Prostate gland (tissue), 2 donors: ENCODE results near the gene PPP1R13L. TPM values are rescaled to one million over a fixed set of nuclear protein-coding genes. Genes with fewer than 3 reads are reported as not detected.
A peak's percentile ranks its signal among the peaks of the same experiment; 100 is the strongest.

Source experiments
- DNase-seq: peaks from one replicate; pipeline ENCODE4 v3.0.0-alpha.2; 2019; ENCODE audit warnings: low spot score
- H3K27ac ChIP-seq, 2 donors: fragments of 200-600 bp; sonication (generic); 2 replicates each; pipeline ENCODE4 v1.5.1; 2017 to 2019
- H3K27me3 ChIP-seq: fragments of 200-600 bp; sonication (generic); replicated peaks from 2 replicates; pipeline ENCODE4 v1.5.1; 2019; ENCODE audit not compliant: insufficient read depth
- H3K36me3 ChIP-seq, 2 donors: fragments of 200-600 bp; sonication (generic); 1 replicate in 1 of 2; 2 replicates in 1 of 2; pipeline versions ENCODE4 v1.5.1 to v1.8.1; 2017 to 2019
- H3K4me1 ChIP-seq: fragments of 200-600 bp; sonication (generic); replicated peaks from 2 replicates; pipeline ENCODE4 v1.5.1; 2019
- H3K4me3 ChIP-seq, 2 donors: fragments of 200-600 bp; sonication (generic); 2 replicates each; pipeline ENCODE4 v1.5.1; 2017 to 2019
- H3K9me3 ChIP-seq: fragments of 200-600 bp; sonication (generic); 2 replicates; pipeline ENCODE4 v1.5.1; 2017
- POLR2A ChIP-seq: fragments of 450-650 bp; IDR thresholded peaks from one replicate; pipeline ENCODE4 v1.6.1; 2016; ENCODE audit warnings: antibody characterized with exemption, mild to moderate bottlenecking
- POLR2AphosphoS5 ChIP-seq: sonication (generic); formaldehyde crosslinking; IDR thresholded peaks from one replicate; pipeline ENCODE4 v1.6.1; 2017; ENCODE audit warnings: antibody characterized with exemption
- WGBS: methylation state at CpG from one replicate; pipeline ENCODE4 v1.1.5; 2018; 5-methylcytosine and 5-hydroxymethylcytosine counted together
- intact Hi-C: fragments of 100-400 bp; cut with DNase I; formaldehyde crosslinking; loops from one replicate; pipeline ENCODE4 v1.14.2; 2022
- total RNA-seq, 2 donors: library from RNA; depleted of rRNA; stranded (reverse); fragments of >200 nt; gene quantifications; one replicate each; pipeline ENCODE4 v1.1.0, GENCODE V29; 2016
- TF ChIP-seq, protein P1 (sequence below), 4 experiments: fragments of 200-600 bp in 2 of 4; fragments of 450-650 bp in 2 of 4; sonication (generic) in 2 of 4; IDR thresholded peaks; 1 replicate in 3 of 4; 2 replicates in 1 of 4; pipeline ENCODE4 v1.5.1; 2016 to 2019; ENCODE audit warnings: antibody characterized with exemption in 4 of 4, mild to moderate bottlenecking in 2 of 4, moderate library complexity in 2 of 4

PPP1R13L gene
- total RNA-seq, 2 donors from 2014 or later: 56.1 to 60.3 TPM

DNA sequence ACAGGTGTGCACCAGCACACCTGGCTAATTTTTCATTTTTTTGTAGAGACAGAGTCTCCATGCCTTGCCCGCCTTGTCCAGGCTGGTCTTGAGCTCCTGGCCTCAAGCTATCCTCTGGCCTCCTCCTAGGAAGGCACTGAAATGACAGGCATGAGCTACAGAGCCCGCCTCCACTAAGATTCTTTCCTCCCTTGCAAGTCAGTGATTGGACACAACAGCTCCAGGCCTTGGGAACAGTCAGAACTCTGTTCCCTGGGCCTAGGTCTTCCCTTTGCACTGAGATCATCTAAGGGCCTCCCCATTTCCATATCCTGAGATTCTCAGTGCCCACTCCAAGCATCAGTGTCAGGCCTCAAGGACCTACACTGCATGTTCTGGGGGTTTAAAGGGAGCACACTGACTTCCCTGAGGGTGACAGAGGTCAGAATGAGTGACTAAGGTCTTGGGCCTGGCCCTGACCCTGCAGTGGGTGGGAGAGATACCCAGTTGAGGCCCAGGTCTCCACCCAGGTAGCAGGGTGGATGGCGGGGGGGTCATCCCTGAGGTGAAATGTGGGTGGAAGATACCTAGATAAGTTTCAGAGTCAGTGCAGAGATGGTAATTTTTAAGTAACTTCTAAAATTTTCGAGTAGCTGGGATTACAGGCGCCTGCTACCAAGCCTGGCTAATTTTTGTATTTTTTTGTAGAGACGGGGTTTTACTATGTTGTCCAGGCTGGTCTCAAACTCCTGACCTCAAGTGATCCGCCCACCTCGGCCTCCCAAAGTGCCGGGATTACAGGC lies 36.2 kb upstream of the PPP1R13L start:
- no peaks in the 10 kb centered on the region for H3K27me3 ChIP-seq
- no peaks in the 10 kb centered on the region for H3K9me3 ChIP-seq
- no peak for DNase-seq
- H3K4me3 ChIP-seq: no peak overlapping the region
- no peak for TF ChIP-seq POLR2A
- TF ChIP-seq POLR2AphosphoS5: no peak
- TF ChIP-seq, protein P1, sequence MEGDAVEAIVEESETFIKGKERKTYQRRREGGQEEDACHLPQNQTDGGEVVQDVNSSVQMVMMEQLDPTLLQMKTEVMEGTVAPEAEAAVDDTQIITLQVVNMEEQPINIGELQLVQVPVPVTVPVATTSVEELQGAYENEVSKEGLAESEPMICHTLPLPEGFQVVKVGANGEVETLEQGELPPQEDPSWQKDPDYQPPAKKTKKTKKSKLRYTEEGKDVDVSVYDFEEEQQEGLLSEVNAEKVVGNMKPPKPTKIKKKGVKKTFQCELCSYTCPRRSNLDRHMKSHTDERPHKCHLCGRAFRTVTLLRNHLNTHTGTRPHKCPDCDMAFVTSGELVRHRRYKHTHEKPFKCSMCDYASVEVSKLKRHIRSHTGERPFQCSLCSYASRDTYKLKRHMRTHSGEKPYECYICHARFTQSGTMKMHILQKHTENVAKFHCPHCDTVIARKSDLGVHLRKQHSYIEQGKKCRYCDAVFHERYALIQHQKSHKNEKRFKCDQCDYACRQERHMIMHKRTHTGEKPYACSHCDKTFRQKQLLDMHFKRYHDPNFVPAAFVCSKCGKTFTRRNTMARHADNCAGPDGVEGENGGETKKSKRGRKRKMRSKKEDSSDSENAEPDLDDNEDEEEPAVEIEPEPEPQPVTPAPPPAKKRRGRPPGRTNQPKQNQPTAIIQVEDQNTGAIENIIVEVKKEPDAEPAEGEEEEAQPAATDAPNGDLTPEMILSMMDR (IDR thresholded peaks at IDR 0.05): no peak
- no peaks in the 10 kb centered on the region for H3K4me1 ChIP-seq
- H3K27ac ChIP-seq: peak overlapping the region; percentile 92 to 95
- WGBS: 95% methylated on average over 9 of the region's 9 CpGs
- intact Hi-C loops: no loop called here
- no peaks in the 10 kb centered on the region for H3K36me3 ChIP-seq

DNA sequence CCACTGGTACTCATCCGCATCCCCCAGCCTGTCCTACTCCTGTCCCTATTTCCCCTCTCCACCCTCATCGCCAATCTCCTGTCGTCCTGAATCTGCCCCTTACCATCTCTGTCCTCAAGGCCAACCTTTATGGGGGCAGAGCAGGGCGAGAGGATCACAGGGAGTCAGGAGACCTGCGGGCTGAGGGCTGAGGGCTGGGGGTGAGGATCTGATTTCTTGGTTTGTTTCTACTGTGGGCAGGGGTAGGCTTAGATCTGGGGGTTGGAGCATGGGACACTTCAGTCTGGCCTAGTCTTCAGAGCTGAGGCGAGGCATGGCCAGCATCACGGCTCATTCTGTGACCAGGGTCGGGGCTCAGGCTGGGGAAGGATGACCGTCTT lies 35.4 kb upstream of the PPP1R13L start:
- 63% methylated on average over 9 of the region's 9 CpGs for WGBS
- intact Hi-C loops: no loop called here
- Histone ChIP-seq H3K4me1 (no peaks in the 10 kb centered on the region), H3K27ac (peak overlapping the region; percentile 92 to 95), H3K36me3 (no peaks in the 10 kb centered on the region), H3K27me3 (no peaks in the 10 kb centered on the region), H3K9me3 (no peaks in the 10 kb centered on the region), H3K4me3 (peak overlapping the region; percentile 83 to 84)
- no peak for DNase-seq
- TF ChIP-seq POLR2A (no peak), POLR2AphosphoS5 (no peak)
- TF ChIP-seq, protein P1 (IDR thresholded peaks at IDR 0.05): no peak

- Histone ChIP-seq H3K27ac (peak overlapping the region; percentile 92 to 95), H3K9me3 (no peaks in the 10 kb centered on the region), H3K27me3 (no peaks in the 10 kb centered on the region), H3K4me1 (no peaks in the 10 kb centered on the region), H3K36me3 (no peaks in the 10 kb centered on the region), H3K4me3 (peak overlapping the region; percentile 83 to 84)
- WGBS: under 1% methylated on average over 78 of the region's 78 CpGs
- TF ChIP-seq, protein P1 (IDR thresholded peaks at IDR 0.05): peak; percentile 100
- TF ChIP-seq POLR2AphosphoS5 (peak; percentile 51), POLR2A (no peak)
- DNase-seq: peak; percentile 71
- intact Hi-C loops: loop anchor here (1.0 kb wide), 1 partner anchor 39 kb away; no protein-coding TSS in a partner anchor
These were observed 34.8 kb upstream of the PPP1R13L start for GRCh38 chr19:45439569-45440258.

DNA sequence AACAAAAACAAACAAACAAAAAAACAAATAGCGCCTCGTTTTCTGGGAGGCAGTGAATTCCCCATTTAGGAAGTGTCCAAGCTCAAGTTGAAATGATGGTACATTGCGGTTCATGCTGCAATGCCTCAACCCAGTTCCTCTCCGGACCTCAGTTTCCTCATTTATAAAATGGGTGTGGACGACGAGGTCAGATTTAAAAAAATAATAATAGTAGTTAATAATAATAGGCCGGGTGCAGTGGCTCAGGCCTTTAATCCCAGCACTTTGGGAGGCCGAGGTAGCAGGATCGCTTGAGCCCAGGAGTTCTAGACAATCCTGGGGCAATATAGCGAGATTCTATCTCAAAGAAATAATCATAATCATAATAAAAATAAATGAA lies 34.3 kb upstream of the PPP1R13L start:
- H3K4me3 ChIP-seq: peak overlapping the region; percentile 83 to 84
- DNase-seq: no peak
- H3K4me1 ChIP-seq: no peaks in the 10 kb centered on the region
- H3K36me3 ChIP-seq: no peaks in the 10 kb centered on the region
- WGBS: 33% methylated on average over 10 of the region's 10 CpGs
- H3K27ac ChIP-seq: peak overlapping the region; percentile 92 to 95
- no peaks in the 10 kb centered on the region for H3K27me3 ChIP-seq
- no peaks in the 10 kb centered on the region for H3K9me3 ChIP-seq
- TF ChIP-seq POLR2A (no peak), POLR2AphosphoS5 (no peak)
- TF ChIP-seq, protein P1 (IDR thresholded peaks at IDR 0.05): no peak
- intact Hi-C loops: loop anchor here (1.0 kb wide), 1 partner anchor 39 kb away; no protein-coding TSS in a partner anchor
